HG02970 (cell line): ENCODE results near the gene STXBP5L.
"Not testable (repeated sequence)": the region's sequence is repeated elsewhere in the genome, so short reads cannot be mapped to it uniquely, and the experiment has no call there.

ENCODE experiments used
- ATAC-seq: cut with Tn5 transposase; IDR thresholded peaks from one replicate; pipeline ENCODE4 v1.9.1; 2021; ENCODE audit warnings: mild to moderate bottlenecking, moderate library complexity, moderate number of reproducible peaks; ENCODE audit not compliant: unreplicated experiment, low FRiP score

STXBP5L gene

GRCh38 chr3:120988994-120989393, 81.0 kb downstream of the STXBP5L start:
- ATAC-seq = no peak

GRCh38 chr3:121018917-121019321, 110.9 kb downstream of the STXBP5L start:
- no peak for ATAC-seq

- no peak for ATAC-seq
These were observed 155.6 kb downstream of the STXBP5L start for GRCh38 chr3:121063628-121064027.

GRCh38 chr3:121064121-121064520, 156.1 kb downstream of the STXBP5L start:
- no peak for ATAC-seq

GRCh38 chr3:121072133-121072532, 164.1 kb downstream of the STXBP5L start:
- no peak for ATAC-seq

- ATAC-seq = no peak
These were observed 165.0 kb downstream of the STXBP5L start for GRCh38 chr3:121073011-121073410.

- ATAC-seq = no peak
These were observed 167.2 kb downstream of the STXBP5L start for GRCh38 chr3:121075191-121075590.

GRCh38 chr3:121078378-121079101, 170.5 kb downstream of the STXBP5L start:
- not testable (repeated sequence) for ATAC-seq

GRCh38 chr3:121096953-121097352, 188.9 kb downstream of the STXBP5L start:
- no peak for ATAC-seq

GRCh38 chr3:121111086-121111485, 203.1 kb downstream of the STXBP5L start:
- ATAC-seq = not testable (repeated sequence)

GRCh38 chr3:121111914-121112612, 204.1 kb downstream of the STXBP5L start:
- no peak for ATAC-seq

GRCh38 chr3:121126033-121126706, 218.2 kb downstream of the STXBP5L start:
- ATAC-seq = no peak

- no peak for ATAC-seq
These were observed 218.7 kb downstream of the STXBP5L start for GRCh38 chr3:121126707-121127035.

- ATAC-seq = no peak
These were observed 244.6 kb downstream of the STXBP5L start for GRCh38 chr3:121152573-121152972.

- ATAC-seq = no peak
These were observed 245.8 kb downstream of the STXBP5L start for GRCh38 chr3:121153851-121154250.

GRCh38 chr3:121155028-121155427, 247.0 kb downstream of the STXBP5L start:
- ATAC-seq = no peak

- ATAC-seq = no peak
These were observed 257.4 kb downstream of the STXBP5L start for GRCh38 chr3:121165397-121165837.

GRCh38 chr3:121167374-121168139, 259.6 kb downstream of the STXBP5L start:
- ATAC-seq = no peak

GRCh38 chr3:121175083-121175482, 267.1 kb downstream of the STXBP5L start:
- no peak for ATAC-seq

- ATAC-seq = not testable (repeated sequence)
These were observed 282.6 kb downstream of the STXBP5L start for GRCh38 chr3:121190626-121191025.

GRCh38 chr3:121202573-121202972, 294.6 kb downstream of the STXBP5L start:
- ATAC-seq = no peak
